IMR-90 (cell line): Measurements from ENCODE around the gene RASGRF2. TPM values are rescaled to one million over a fixed set of nuclear protein-coding genes. Genes with fewer than 3 reads are reported as not detected.

Source experiments
- ATAC-seq: fragments of 200-7000 bp; cut with Tn5 transposase; 2 replicates; pipeline ENCODE4 v1.9.1; 2020; ENCODE audit warnings: low read depth, mild to moderate bottlenecking, moderate library complexity
- BruUV-seq: library from RNA; stranded (reverse); fragments of 400-500 nt; replicated peaks from 2 replicates; lab custom pipeline; 2021; lab: Mats Ljungman, UMichigan
- CTCF ChIA-PET: fragments of 300-600 bp; formaldehyde crosslinking; extraction: SDS; loops from one replicate; lab custom pipeline; 2021; ENCODE audit warnings: antibody characterized with exemption; lab: Yijun Ruan, JAX
- POLR2A ChIA-PET: fragments of 300-600 bp; sonication (Branson Sonifier 250); formaldehyde crosslinking; loops from one replicate; lab custom pipeline; 2022; ENCODE audit warnings: antibody characterized with exemption; ENCODE audit not compliant: unreplicated experiment; lab: Charles Lee
- DNase-seq: peaks from one replicate; pipeline ENCODE4 v3.0.0; 2013
- H2AFZ ChIP-seq: replicated peaks from 2 replicates; pipeline ENCODE3; 2013; ENCODE audit warnings: low read length, mild to moderate bottlenecking; ENCODE audit not compliant: poor library complexity
- H2AK5ac ChIP-seq: 2 replicates; pipeline ENCODE4 v1.6.1; 2013; ENCODE audit warnings: low read depth, low read length, inconsistent platforms
- H2AK9ac ChIP-seq: replicated peaks from 2 replicates; pipeline ENCODE3; 2013; ENCODE audit warnings: mild to moderate bottlenecking, low read depth, low read length, moderate library complexity; ENCODE audit not compliant: poor library complexity
- H2BK120ac ChIP-seq: 2 replicates; pipeline ENCODE4 v1.6.1; 2013; ENCODE audit warnings: low read depth, low read length, inconsistent platforms
- H2BK15ac ChIP-seq: 3 replicates; pipeline ENCODE4 v1.6.1; 2013; ENCODE audit warnings: low read depth, low read length, inconsistent platforms
- H2BK20ac ChIP-seq: 2 replicates; pipeline ENCODE4 v1.6.1; 2013; ENCODE audit warnings: low read depth, mild to moderate bottlenecking, inconsistent platforms, low read length, moderate library complexity
- H2BK5ac ChIP-seq: 2 replicates; pipeline ENCODE4 v1.6.1; 2013; ENCODE audit warnings: mild to moderate bottlenecking, low read depth, low read length, inconsistent platforms; ENCODE audit not compliant: poor library complexity, severe bottlenecking
- H3K14ac ChIP-seq: replicated peaks from 2 replicates; pipeline ENCODE4 v1.6.1; 2013; ENCODE audit warnings: low read depth, low read length, inconsistent platforms
- H3K18ac ChIP-seq: 2 replicates; pipeline ENCODE4 v1.6.1; 2013; ENCODE audit warnings: low read depth, low read length, control low read depth
- H3K23ac ChIP-seq: 2 replicates; pipeline ENCODE4 v1.6.1; 2013; ENCODE audit warnings: low read depth, low read length, inconsistent platforms
- H3K27ac ChIP-seq: 2 replicates; pipeline ENCODE4 v1.5.1; 2013; ENCODE audit warnings: mild to moderate bottlenecking, control low read depth, low read length; ENCODE audit not compliant: insufficient read depth
- H3K27me3 ChIP-seq: 2 replicates; pipeline ENCODE4 v1.6.1; 2013; ENCODE audit warnings: low read length; ENCODE audit not compliant: control insufficient read depth, insufficient read depth
- H3K36me3 ChIP-seq: 2 replicates; pipeline ENCODE4 v1.6.1; 2013; ENCODE audit warnings: low read length, mixed read lengths; ENCODE audit not compliant: control insufficient read depth, insufficient read depth
- H3K4ac ChIP-seq: 2 replicates; pipeline ENCODE4 v1.6.1; 2013; ENCODE audit warnings: low read depth, low read length, inconsistent platforms
- H3K4me1 ChIP-seq: 2 replicates; pipeline ENCODE4 v1.6.1; 2013; ENCODE audit warnings: low read length, mixed read lengths; ENCODE audit not compliant: control insufficient read depth, insufficient read depth
- H3K4me2 ChIP-seq: 2 replicates; pipeline ENCODE4 v1.6.1; 2013; ENCODE audit warnings: low read depth, mild to moderate bottlenecking, control low read depth, low read length, moderate library complexity
- H3K4me3 ChIP-seq: 2 replicates; pipeline ENCODE4 v1.5.1; 2013; ENCODE audit warnings: low read depth, mild to moderate bottlenecking, control low read depth, low read length, moderate library complexity; ENCODE audit not compliant: insufficient read depth
- H3K56ac ChIP-seq: 2 replicates; pipeline ENCODE4 v1.6.1; 2013; ENCODE audit warnings: low read length, inconsistent platforms; ENCODE audit not compliant: insufficient read depth; ENCODE audit errors: extremely low read depth
- H3K79me1 ChIP-seq, 2 experiments: 2 replicates each; pipeline ENCODE4 v1.6.1; 2013; ENCODE audit warnings: low read length in 2 of 2, inconsistent platforms in 1 of 2, low read depth in 1 of 2
- H3K9ac ChIP-seq: 2 replicates; pipeline ENCODE4 v1.6.1; 2013; ENCODE audit warnings: low read depth, low read length, control low read depth
- H3K9me1 ChIP-seq: 2 replicates; pipeline ENCODE4 v1.6.1; 2013; ENCODE audit warnings: low read length, inconsistent platforms; ENCODE audit not compliant: insufficient read depth
- H3K9me3 ChIP-seq: 2 replicates; pipeline ENCODE4 v1.6.1; 2013; ENCODE audit warnings: low read length; ENCODE audit not compliant: control insufficient read depth, insufficient read depth
- H4K20me1 ChIP-seq: 2 replicates; pipeline ENCODE4 v1.6.1; 2013; ENCODE audit warnings: low read length, inconsistent platforms; ENCODE audit not compliant: insufficient read depth
- H4K5ac ChIP-seq: 2 replicates; pipeline ENCODE4 v1.6.1; 2013; ENCODE audit warnings: mild to moderate bottlenecking, low read depth, low read length, control low read depth
- H4K8ac ChIP-seq, 2 experiments: 2 replicates each; pipeline ENCODE4 v1.6.1; 2013; ENCODE audit warnings: low read depth in 2 of 2, low read length in 2 of 2, control low read depth in 1 of 2, inconsistent platforms in 1 of 2
- H4K91ac ChIP-seq: 2 replicates; pipeline ENCODE4 v1.6.1; 2013; ENCODE audit warnings: low read depth, low read length, inconsistent platforms; ENCODE audit not compliant: insufficient read depth
- BHLHE40 ChIP-seq: fragments of 150-350 bp; IDR thresholded peaks from 2 replicates; pipeline ENCODE4 v1.6.1; 2016; ENCODE audit warnings: mild to moderate bottlenecking, low read depth, low read length
- CEBPB ChIP-seq: IDR thresholded peaks from 2 replicates; pipeline ENCODE4 v1.6.1; 2012; ENCODE audit warnings: low read depth, low read length, improper control_type of control experiment
- POLR2A ChIP-seq: IDR thresholded peaks from 2 replicates; pipeline ENCODE4 v1.6.1; 2012; ENCODE audit warnings: mild to moderate bottlenecking, low read depth, low read length
- RAD21 ChIP-seq: IDR thresholded peaks from 2 replicates; pipeline ENCODE4 v1.6.1; 2012; ENCODE audit warnings: low read length, improper control_type of control experiment
- RFX5 ChIP-seq: IDR thresholded peaks from 2 replicates; pipeline ENCODE4 v1.8.0; 2012; ENCODE audit warnings: low read depth, mild to moderate bottlenecking, low read length, moderate library complexity
- SMC3 ChIP-seq: fragments of 150-350 bp; IDR thresholded peaks from 2 replicates; pipeline ENCODE4 v1.6.1; 2016; ENCODE audit warnings: low read depth, mild to moderate bottlenecking, antibody characterized with exemption, low read length, moderate library complexity
- WGBS, 2 experiments: methylation state at CpG; one replicate each; pipeline versions ENCODE4 v1.1.5 to v1.1.7; 2013; ENCODE audit warnings: missing lambda C conversion rate in 2 of 2; ENCODE audit not compliant: insufficient read length in 1 of 2; ENCODE audit errors: extremely low coverage in 2 of 2; 5-methylcytosine and 5-hydroxymethylcytosine counted together
- dilution Hi-C: fragments of 300-500 bp; cut with HindIII; formaldehyde crosslinking; loops from one replicate; pipeline ENCODE4 v1.14.3; 2018; ENCODE audit warnings: low sequenced_read_pairs; ENCODE audit not compliant: unreplicated experiment
- in situ Hi-C: fragments of 300-500 bp; cut with MboI; formaldehyde crosslinking; loops from 3 replicates; pipeline ENCODE4 v1.14.3; 2019; ENCODE audit warnings: low sequenced_read_pairs, inconsistent platforms, mixed read lengths
- intact Hi-C: fragments of 100-400 bp; cut with micrococcal nuclease; formaldehyde crosslinking; loops from 2 replicates; pipeline ENCODE4 v1.10.0; 2022
- polyA plus RNA-seq, 3 experiments: library from polyadenylated mRNA; depleted of rRNA; stranded (reverse); fragments of >200 nt; gene quantifications; 2 replicates each; pipeline ENCODE4 v1.2.3, GENCODE V29; 2012; ENCODE audit warnings: low replicate concordance in 1 of 3
- total RNA-seq: library from RNA; depleted of rRNA; stranded (reverse); fragments of >200 nt; gene quantifications from 2 replicates; pipeline ENCODE4 v1.2.3, GENCODE V29; 2012
- TF ChIP-seq, protein P1 (sequence below): conservative IDR thresholded peaks from 2 replicates; pipeline ENCODE4 v1.5.1; 2012; ENCODE audit warnings: mild to moderate bottlenecking, low read depth, low read length, improper control_type of control experiment
- TF ChIP-seq, protein P2 (sequence below): fragments of 150-350 bp; IDR thresholded peaks from 2 replicates; pipeline ENCODE4 v1.6.1; 2017; ENCODE audit warnings: mild to moderate bottlenecking, antibody characterized with exemption, low read length, low read depth

RASGRF2 gene
- total and polyA plus RNA-seq, 2 of the 4 experiments (the other 2 are of a cell fraction) = 2.9 to 5.0 TPM

DNA sequence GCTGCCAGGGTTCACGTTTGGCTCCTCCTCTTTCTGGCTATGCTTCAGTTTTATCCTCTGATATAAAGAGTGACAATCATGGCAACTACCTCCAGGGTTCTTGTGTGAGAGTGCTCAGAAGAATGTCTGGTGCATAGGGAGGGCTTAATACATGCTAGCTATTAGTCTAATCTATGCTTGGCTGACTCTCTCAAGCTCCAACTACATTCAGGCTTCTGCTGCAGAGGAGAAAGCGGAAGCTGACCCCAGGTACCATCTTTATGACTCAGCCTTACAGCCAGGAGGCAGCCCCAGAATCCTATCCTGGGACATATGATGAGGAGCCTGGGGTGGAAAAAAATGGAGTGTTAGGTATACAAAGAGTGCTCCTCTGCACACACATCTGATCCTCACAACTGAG, 32.1 kb upstream of the RASGRF2 start:
- Histone ChIP-seq H3K23ac (no peak overlapping the region), H3K4me1 (no peaks in the 10 kb centered on the region), H2BK15ac (no peak overlapping the region), H3K9me3 (no peaks in the 10 kb centered on the region), H3K56ac (no peak overlapping the region), H3K36me3 (no peaks in the 10 kb centered on the region), H3K14ac (no peak overlapping the region), H3K27ac (no peak overlapping the region), H3K4me3 (no peak overlapping the region), H2AK9ac (no peak overlapping the region), H2AK5ac (no peak overlapping the region), H3K4me2 (no peak overlapping the region), H2BK20ac (no peak overlapping the region), H3K9me1 (no peaks in the 10 kb centered on the region), H4K91ac (no peak overlapping the region), H3K9ac (no peak overlapping the region), H4K20me1 (no peaks in the 10 kb centered on the region), H3K79me1 (no peaks in the 10 kb centered on the region), H4K5ac (no peak overlapping the region), H3K4ac (no peak overlapping the region), H2AFZ (no peak overlapping the region), H3K27me3 (no peaks in the 10 kb centered on the region; the same call in 1 of the 2 replicates), H4K8ac (no peak overlapping the region), H2BK5ac (no peak overlapping the region), H2BK120ac (no peak overlapping the region), H3K18ac (no peak overlapping the region)
- POLR2A ChIA-PET = no interaction called here
- WGBS, 2 experiments = no CpG with 5 or more reads among the region's 2 CpGs
- DNase-seq (no peak), ATAC-seq (no peak)
- dilution Hi-C loops = no loop called here
- TF ChIP-seq, protein P1, sequence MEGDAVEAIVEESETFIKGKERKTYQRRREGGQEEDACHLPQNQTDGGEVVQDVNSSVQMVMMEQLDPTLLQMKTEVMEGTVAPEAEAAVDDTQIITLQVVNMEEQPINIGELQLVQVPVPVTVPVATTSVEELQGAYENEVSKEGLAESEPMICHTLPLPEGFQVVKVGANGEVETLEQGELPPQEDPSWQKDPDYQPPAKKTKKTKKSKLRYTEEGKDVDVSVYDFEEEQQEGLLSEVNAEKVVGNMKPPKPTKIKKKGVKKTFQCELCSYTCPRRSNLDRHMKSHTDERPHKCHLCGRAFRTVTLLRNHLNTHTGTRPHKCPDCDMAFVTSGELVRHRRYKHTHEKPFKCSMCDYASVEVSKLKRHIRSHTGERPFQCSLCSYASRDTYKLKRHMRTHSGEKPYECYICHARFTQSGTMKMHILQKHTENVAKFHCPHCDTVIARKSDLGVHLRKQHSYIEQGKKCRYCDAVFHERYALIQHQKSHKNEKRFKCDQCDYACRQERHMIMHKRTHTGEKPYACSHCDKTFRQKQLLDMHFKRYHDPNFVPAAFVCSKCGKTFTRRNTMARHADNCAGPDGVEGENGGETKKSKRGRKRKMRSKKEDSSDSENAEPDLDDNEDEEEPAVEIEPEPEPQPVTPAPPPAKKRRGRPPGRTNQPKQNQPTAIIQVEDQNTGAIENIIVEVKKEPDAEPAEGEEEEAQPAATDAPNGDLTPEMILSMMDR = no peak
- TF ChIP-seq BHLHE40 = no peak
- TF ChIP-seq POLR2A = no peak
- no peak for TF ChIP-seq SMC3
- TF ChIP-seq CEBPB = no peak
- no peak for TF ChIP-seq RFX5
- no peak for TF ChIP-seq RAD21
- TF ChIP-seq, protein P2, sequence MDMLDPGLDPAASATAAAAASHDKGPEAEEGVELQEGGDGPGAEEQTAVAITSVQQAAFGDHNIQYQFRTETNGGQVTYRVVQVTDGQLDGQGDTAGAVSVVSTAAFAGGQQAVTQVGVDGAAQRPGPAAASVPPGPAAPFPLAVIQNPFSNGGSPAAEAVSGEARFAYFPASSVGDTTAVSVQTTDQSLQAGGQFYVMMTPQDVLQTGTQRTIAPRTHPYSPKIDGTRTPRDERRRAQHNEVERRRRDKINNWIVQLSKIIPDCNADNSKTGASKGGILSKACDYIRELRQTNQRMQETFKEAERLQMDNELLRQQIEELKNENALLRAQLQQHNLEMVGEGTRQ = no peak
- intact Hi-C loops = no loop called here
- in situ Hi-C loops = no loop called here
- BruUV-seq = no TSS peak
- CTCF ChIA-PET = no interaction called here
